ENCODE measurements around the gene GRM8. TPM values are rescaled to one million over a fixed set of nuclear protein-coding genes. Genes with fewer than 3 reads are reported as not detected.

GRM8 gene
- total and polyA plus RNA-seq, 9 of the 15 experiments (the other 6 are each of a cell fraction or from before 2014, with no cell fraction given), result 0.13 TPM; not detected in 7

DNA sequence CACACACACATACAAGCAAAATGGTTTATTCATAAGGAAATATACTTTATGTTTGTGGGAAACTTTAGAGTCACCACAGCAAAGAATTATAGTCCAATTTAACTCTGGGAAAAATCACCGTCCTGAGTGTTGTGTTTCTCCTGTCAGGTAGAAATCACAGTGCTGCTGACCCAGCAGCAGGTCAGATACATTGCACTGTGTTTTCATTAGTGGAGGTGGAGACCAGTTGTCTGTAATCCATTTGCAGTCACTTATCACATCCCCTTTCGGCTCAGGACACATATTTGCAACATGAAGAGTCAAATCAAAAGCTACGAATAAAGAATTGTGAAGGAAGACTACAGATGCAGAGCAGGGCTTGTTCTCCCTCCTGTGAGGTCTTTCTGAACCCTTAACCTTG lies 799.6 kb downstream of the GRM8 start (continued):
- TF ChIP-seq, protein P1, sequence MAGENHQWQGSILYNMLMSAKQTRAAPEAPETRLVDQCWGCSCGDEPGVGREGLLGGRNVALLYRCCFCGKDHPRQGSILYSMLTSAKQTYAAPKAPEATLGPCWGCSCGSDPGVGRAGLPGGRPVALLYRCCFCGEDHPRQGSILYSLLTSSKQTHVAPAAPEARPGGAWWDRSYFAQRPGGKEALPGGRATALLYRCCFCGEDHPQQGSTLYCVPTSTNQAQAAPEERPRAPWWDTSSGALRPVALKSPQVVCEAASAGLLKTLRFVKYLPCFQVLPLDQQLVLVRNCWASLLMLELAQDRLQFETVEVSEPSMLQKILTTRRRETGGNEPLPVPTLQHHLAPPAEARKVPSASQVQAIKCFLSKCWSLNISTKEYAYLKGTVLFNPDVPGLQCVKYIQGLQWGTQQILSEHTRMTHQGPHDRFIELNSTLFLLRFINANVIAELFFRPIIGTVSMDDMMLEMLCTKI (IDR thresholded peaks at IDR 0.05; ENCODE audit: partially characterized antibody), result no peak
- TF ChIP-seq, protein P2, sequence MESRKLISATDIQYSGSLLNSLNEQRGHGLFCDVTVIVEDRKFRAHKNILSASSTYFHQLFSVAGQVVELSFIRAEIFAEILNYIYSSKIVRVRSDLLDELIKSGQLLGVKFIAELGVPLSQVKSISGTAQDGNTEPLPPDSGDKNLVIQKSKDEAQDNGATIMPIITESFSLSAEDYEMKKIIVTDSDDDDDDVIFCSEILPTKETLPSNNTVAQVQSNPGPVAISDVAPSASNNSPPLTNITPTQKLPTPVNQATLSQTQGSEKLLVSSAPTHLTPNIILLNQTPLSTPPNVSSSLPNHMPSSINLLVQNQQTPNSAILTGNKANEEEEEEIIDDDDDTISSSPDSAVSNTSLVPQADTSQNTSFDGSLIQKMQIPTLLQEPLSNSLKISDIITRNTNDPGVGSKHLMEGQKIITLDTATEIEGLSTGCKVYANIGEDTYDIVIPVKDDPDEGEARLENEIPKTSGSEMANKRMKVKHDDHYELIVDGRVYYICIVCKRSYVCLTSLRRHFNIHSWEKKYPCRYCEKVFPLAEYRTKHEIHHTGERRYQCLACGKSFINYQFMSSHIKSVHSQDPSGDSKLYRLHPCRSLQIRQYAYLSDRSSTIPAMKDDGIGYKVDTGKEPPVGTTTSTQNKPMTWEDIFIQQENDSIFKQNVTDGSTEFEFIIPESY (CRISPR knock-in tag; IDR thresholded peaks at IDR 0.05), result no peak
- no peak for TF ChIP-seq NONO (IDR thresholded peaks at IDR 0.05; ENCODE audit: low read depth in 2 of 2, low read length in 1 of 2)

DNA sequence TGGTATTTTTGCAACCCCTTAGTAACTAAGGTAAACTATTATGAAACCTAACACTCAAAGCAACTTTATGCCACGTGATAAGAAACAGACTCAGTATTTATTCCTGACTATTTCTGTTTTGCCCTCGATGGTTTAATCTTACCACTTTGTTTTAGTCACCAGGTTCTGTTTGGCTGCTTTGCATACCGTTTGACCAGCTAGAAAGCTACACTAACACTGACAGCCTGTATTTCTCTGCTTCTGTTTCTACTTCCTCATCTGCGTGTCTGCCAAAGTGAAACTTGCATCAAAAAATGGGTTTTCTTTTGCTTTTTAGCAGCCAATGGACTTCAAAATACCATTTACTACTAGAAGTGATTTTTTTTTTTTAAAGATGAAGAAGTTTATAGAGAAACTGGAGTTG lies 802.5 kb downstream of the GRM8 start:
- 0% methylated on average over 4 of the region's 4 CpGs for WGBS (ENCODE audit: insufficient coverage, low coverage, missing lambda C conversion rate)
- H3K27ac ChIP-seq (ENCODE audit: extremely low read depth, low read depth, low read length), result no peak overlapping the region
- no peaks in the 10 kb centered on the region for H3K9me1 ChIP-seq (ENCODE audit: control insufficient read depth, insufficient read depth, low read length)
- ATAC-seq (no peak), FAIRE-seq (no peak), DNase-seq (ENCODE audit: extremely low read depth in 1 of 4, low spot score in 3 of 4) (no peak)
- H3K36me3 ChIP-seq (ENCODE audit: control insufficient read depth, insufficient read depth, low read length), result no peaks in the 10 kb centered on the region
- H3K79me2 ChIP-seq (ENCODE audit: control insufficient read depth, insufficient read depth, low read length), result no peaks in the 10 kb centered on the region
- no peak overlapping the region for H3K4me3 ChIP-seq
- 0 out of 2 replicates have a peak, but pooled peaks cover 2% of the 10 kb centered on the region for H3K9me3 ChIP-seq (replicated peaks; ENCODE audit: control insufficient read depth, insufficient read depth, low read depth, low read length)
- BruUV-seq (replicated peaks), result no TSS peak
- no peak overlapping the region for H2AFZ ChIP-seq (ENCODE audit: low read depth, low read length)
- no peak overlapping the region for H3K9ac ChIP-seq (ENCODE audit: insufficient read depth in 1 of 2, low read depth in 2 of 2, low read length in 2 of 2)
- no peak overlapping the region for H3K4me2 ChIP-seq (ENCODE audit: insufficient read depth, low read length)
- in situ Hi-C loops (cut with MboI), result no loop called here
- ChIA-PET CTCF (ENCODE audit: low intra/inter-chr PET ratio) (no interaction called here), POLR2A (no interaction called here)
- no peaks in the 10 kb centered on the region for H3K4me1 ChIP-seq (replicated peaks in 1 of 2; ENCODE audit: control insufficient read depth in 2 of 2, insufficient read depth in 2 of 2, low read length in 2 of 2)
- no peaks in the 10 kb centered on the region for H3K27me3 ChIP-seq (ENCODE audit: control insufficient read depth in 2 of 2, insufficient read depth in 2 of 2, low read length in 2 of 2)
- intact Hi-C loops (cut with micrococcal nuclease), result no loop called here
- H4K20me1 ChIP-seq (replicated peaks; ENCODE audit: control insufficient read depth, insufficient read depth, low read length), result no peaks in the 10 kb centered on the region
- TF ChIP-seq ZSCAN29 (IDR thresholded peaks at IDR 0.05) (no peak), ZNF717 (CRISPR knock-in tag; IDR thresholded peaks at IDR 0.05) (no peak)
- TF ChIP-seq, protein P3, sequence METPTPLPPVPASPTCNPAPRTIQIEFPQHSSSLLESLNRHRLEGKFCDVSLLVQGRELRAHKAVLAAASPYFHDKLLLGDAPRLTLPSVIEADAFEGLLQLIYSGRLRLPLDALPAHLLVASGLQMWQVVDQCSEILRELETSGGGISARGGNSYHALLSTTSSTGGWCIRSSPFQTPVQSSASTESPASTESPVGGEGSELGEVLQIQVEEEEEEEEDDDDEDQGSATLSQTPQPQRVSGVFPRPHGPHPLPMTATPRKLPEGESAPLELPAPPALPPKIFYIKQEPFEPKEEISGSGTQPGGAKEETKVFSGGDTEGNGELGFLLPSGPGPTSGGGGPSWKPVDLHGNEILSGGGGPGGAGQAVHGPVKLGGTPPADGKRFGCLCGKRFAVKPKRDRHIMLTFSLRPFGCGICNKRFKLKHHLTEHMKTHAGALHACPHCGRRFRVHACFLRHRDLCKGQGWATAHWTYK (CRISPR knock-in tag; IDR thresholded peaks at IDR 0.05), result no peak
- TF ChIP-seq, protein P4, sequence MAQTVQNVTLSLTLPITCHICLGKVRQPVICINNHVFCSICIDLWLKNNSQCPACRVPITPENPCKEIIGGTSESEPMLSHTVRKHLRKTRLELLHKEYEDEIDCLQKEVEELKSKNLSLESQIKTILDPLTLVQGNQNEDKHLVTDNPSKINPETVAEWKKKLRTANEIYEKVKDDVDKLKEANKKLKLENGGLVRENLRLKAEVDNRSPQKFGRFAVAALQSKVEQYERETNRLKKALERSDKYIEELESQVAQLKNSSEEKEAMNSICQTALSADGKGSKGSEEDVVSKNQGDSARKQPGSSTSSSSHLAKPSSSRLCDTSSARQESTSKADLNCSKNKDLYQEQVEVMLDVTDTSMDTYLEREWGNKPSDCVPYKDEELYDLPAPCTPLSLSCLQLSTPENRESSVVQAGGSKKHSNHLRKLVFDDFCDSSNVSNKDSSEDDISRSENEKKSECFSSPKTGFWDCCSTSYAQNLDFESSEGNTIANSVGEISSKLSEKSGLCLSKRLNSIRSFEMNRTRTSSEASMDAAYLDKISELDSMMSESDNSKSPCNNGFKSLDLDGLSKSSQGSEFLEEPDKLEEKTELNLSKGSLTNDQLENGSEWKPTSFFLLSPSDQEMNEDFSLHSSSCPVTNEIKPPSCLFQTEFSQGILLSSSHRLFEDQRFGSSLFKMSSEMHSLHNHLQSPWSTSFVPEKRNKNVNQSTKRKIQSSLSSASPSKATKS (CRISPR knock-in tag; IDR thresholded peaks at IDR 0.05), result no peak

Data from K562 (cell line).